ENCODE measurements around the gene TMEM41A. TPM values are rescaled to one million over a fixed set of nuclear protein-coding genes. Genes with fewer than 3 reads are reported as not detected.
"Not testable (repeated sequence)": the region's sequence is repeated elsewhere in the genome, so short reads cannot be mapped to it uniquely, and the experiment has no call there.

TMEM41A gene
- total RNA-seq, 2 donors from 2014 or later, result 15.2 to 17.0 TPM

DNA sequence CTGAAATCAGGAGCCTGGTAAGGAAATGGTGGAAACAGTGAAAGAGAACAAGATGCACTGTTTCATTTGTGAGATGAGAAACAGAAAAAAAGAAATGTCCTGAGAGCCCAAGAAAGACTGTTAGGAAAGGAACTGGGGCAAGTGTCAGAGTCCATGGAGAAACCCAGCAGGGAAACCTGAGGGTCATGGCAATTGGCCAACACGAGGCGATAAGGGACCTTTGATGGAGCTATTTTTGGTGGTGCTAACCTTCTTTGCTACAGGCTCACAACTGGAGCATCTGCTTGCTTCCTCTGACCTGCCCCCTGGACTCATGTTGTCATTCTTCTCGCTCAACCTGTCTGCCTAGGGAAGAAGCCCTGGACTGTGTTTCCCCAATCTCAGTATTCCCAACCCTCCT, 4.2 kb upstream of the TMEM41A start:
- ATAC-seq (no peak), DNase-seq (no peak)
- intact Hi-C loops (cut with DNase I, micrococcal nuclease), result no loop called here

DNA sequence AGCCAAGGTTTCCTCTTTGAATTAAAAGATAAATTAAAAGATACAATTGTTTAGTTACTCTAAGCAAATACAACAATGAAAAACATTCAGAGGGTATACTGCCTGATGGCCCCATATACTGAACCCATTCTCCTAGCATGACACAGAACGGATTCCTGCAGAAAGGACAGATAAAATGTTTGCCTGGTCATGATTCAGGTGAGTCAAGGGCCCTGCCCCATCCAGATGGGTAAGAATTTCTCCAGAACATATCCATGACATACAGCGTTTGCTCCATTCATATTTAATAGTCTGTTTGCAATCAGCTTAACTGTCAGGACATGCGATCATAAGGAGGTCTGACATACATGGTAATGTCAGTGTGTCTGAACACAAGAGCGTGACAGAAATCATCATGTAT, 8.6 kb downstream of the TMEM41A start:
- ATAC-seq (peak; percentile 7), DNase-seq (no peak)
- intact Hi-C loops (cut with DNase I, micrococcal nuclease), result no loop called here

DNA sequence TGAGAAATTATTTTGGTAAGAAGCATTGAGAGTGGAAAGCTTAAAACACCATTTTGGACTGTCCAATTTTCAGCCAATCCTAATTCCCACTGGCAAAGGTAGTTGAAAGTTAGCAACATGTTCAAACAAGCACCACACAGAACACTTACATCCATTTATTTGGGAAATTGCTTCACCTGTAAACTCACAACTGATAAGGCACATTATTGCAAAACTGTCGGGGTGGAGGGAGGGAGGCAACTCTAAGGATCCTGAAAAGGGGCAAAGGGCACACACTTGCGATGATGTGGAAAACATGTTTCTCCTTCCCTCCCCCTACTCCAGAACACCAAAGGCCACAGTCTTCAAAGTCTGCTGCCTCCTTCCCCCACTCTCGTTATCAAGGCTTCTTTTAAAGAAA, 9.4 kb downstream of the TMEM41A start:
- peak; percentile 84 for ATAC-seq
- DNase-seq, result no peak
- intact Hi-C loops (cut with DNase I, micrococcal nuclease), result no loop called here

DNA sequence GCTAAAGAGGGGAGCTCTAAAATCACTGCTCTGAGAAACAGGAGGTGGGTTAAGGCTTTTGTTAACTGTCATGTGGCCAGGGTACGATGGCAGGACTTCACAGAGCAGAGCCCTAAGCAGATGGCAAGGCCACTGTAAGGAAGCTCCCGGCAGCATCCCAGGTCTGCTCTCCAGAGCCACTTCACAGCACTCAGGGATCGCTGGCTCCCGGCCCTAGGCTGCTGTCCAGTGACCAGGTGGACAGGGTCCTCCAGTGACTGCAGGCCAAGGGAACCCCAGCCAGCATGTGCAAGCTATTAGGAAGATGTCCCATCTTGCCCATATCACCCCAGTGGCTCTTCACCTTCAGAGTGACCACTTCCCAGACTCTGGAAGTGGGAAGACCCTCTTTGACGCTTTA, 10.4 kb downstream of the TMEM41A start:
- intact Hi-C loops (cut with DNase I, micrococcal nuclease), result no loop called here
- no peak for ATAC-seq

DNA sequence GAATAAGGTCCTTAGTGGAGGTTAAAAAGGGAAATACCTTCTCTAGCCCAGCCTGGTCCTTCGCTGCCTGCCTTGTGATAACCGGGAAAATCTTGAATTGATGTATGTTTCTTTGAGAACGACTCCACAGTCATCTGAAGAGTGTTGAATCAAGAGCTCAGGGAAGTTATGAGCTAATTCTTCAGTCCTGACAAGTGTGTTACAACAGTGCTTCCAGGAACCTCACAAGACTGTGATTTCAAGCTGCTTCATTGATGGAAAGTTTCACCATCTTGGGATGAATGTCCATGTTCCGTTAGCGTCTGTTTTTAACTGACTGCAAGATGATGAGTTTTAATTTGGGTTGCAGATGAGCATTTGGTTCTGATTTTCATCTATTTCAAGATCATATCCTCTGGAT, 12.4 kb downstream of the TMEM41A start:
- ATAC-seq (no peak), DNase-seq (no peak)
- intact Hi-C loops (cut with DNase I, micrococcal nuclease), result no loop called here

More for the DNA sequence above, 10.4 kb downstream of the TMEM41A start:
- DNase-seq, result no peak

DNA sequence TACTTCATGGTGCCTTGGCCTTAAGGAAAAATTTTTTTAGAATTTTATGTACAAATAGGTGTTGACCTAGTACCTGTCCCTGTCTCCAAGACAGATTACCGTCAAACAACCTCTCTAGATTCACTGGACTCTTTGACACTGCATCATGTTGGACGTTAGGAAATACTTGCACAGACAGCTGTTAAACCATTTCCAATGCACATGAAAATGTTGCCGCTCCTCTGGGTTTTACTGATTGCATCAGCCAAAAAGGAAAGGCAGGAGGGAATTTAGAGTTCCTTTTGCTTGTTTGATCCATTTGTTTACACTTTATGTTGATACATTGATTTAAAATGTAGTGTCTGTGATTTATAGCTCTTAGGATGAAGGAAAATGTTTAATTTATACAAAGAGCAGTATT, 14.5 kb downstream of the TMEM41A start:
- DNase-seq (no peak), ATAC-seq (no peak)
- intact Hi-C loops (cut with DNase I, micrococcal nuclease), result no loop called here

DNA sequence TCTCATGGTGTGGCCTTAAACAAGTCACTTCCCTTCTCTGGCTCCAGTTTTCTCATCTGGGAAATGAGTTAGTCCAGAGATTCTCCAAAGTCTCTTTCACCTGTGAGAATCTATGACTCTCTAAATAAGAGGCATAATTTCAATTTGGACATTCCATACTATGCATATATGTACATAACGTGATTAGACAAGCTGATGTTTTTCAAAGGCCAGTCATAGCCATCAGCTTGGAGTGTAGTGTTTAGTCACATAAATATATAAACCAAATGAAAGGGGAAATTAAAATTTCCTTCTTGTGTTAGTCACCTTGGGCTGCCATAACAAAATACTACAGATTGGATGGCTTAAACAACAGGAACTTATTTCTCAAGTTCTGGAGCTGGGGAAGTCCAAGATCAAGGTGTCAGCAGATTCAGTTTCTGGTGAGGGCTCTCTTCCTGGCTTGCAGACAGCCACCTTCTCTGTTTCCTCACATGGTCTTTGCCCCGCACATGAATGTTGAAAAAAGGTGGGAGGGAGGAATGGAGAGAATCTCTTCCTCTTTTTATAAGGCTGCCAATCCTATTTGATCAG, 19.4 kb downstream of the TMEM41A start:
- DNase-seq (no peak), ATAC-seq (no peak)
- intact Hi-C loops (cut with DNase I, micrococcal nuclease), result no loop called here

DNA sequence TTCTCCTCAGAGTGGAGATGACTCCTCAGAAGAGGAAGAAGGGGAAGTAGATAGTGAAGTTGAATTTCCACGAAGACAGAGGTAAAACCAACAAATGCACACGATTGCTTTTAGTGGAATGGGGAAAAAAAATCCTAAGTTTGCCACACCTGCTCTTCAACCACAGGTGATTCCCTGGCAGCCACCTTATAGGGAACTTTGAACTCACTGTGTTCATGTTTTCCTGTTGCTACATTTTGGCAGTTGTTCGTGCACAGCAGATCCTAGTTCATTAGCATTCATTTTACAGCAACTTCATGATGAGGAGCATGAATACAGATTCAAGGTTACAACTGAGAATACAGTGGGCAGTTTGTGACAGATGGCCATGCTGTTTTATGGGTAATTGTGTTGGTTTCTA, 21.5 kb downstream of the TMEM41A start:
- intact Hi-C loops (cut with DNase I, micrococcal nuclease), result no loop called here
- peak; percentile 86 for ATAC-seq
- no peak for DNase-seq

DNA sequence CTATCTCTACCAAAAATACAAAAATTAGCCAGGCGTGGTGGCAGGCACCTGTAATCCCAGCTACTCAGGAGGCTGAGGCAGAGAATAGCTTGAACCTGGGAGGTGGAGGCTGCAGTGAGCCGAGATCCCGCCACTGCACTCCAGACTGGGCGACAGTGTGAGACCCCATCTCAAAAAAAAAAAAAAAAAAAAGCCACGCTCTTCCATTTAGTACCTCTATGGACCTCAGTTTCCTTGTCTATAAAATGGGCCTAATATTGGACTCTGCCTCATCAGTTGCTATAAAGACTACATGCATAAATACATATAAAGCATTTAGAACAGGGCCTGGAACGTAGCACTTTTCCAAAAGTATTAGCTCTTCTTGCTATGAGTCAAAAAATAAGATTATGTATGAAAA, 23.9 kb downstream of the TMEM41A start:
- ATAC-seq; intact Hi-C loops (cut with DNase I, micrococcal nuclease); DNase-seq: not testable (repeated sequence)

DNA sequence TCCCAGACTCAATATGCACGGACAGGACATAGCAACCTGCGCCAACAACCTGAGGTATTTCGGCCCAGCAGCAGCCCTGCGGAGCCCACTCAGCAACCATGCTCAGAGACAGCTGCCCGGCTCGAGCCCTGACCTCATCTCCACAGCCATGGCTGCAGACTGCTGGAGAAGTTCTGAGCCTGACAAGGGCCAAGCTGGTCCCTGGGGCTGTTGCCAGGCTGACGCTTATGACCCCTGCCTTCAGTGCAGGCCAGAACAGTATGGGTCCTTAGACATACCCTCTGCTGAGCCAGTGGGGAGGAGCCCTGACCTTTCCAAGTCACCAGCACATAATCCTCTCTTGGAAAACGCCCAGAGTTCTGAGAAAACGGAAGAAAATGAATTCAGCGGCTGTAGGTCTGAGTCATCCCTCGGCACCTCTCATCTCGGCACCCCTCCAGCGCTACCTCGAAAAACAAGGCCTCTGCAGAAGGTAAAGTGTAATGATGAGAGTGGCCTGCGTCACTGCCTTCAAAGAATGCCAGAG, 25.5 kb downstream of the TMEM41A start:
- ATAC-seq (no peak), DNase-seq (no peak)
- intact Hi-C loops (cut with DNase I, micrococcal nuclease), result no loop called here

DNA sequence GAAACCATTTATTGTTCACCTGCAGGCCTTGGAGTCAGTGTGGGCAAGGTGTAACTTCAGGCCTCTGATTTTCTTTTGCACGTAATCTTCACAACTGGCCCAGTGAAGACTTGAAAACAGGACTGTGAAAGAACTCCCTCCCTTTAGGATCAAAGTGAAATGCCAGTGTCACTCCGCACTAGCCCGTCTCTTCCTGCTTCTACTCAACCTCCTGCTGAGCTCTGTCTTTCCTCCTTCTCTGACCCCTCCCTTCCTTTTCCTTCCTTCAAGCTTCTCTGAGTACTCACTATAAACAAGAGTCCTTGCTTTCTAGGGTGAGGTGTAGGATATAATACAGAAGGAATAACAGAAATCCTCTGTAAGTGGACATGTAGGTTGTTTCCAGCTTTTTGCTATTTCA, 28.5 kb downstream of the TMEM41A start:
- intact Hi-C loops (cut with DNase I, micrococcal nuclease), result no loop called here
- DNase-seq, result no peak
- ATAC-seq, result peak; percentile 69

DNA sequence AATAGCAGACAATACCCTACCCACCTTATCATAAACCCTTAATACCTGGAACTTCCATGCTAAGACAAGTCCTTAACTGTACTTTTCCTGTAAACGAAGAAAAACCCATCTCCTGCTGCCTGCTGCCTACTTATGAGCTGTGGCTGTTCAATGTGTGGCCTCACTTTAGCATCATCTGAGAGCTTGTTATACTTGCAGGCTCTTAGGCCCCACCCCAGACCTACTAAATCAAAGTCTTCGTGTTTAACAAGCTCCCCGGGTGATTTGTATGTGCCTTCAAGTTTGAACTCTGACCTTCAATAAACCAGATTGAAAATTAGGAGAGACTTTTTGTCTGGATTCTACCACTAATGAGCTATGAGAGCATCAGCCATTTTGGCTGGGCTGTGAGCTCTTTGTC, 29.3 kb downstream of the TMEM41A start:
- ATAC-seq (peak; percentile 64), DNase-seq (no peak)
- intact Hi-C loops (cut with DNase I, micrococcal nuclease), result no loop called here

DNA sequence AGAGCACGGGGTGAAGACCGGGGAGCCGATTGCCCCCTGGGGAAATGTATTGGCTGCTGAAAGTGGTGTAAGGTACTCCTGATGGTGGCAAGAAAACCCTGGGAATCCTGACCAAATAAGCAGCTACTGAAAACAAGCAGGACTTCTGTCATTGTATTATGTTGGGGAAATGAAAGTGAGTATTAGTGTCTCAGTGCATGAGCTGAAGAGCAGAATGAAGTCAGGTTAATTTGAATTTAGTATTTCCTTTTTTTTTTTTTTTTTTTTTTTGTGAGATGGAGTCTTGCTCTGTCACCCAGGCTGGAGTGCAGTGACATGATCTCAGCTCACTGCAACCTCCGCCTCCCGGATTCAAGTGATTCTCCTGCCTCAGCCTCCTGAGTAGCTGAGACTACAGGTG, 32.7 kb downstream of the TMEM41A start:
- DNase-seq; intact Hi-C loops (cut with DNase I, micrococcal nuclease); ATAC-seq: not testable (repeated sequence)

DNA sequence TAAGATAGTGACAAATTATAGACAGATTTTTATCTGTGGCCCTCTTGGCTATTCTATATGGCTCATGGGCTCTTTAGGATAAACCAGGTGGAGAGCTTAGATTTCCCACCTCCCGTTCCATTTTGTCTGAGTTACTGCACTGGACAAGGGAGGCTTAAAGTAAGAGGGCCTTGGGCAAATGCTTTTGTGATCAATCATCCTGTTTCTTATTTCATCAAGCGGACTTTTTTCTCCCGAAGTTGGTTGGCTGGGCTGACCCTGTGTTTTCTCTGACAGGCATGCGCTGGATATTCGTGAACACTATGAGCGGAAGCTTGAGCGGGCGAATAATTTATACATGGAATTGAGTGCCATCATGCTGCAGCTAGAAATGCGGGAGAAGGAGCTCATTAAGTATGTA, 33.4 kb downstream of the TMEM41A start:
- ATAC-seq, result no peak
- DNase-seq, result no peak
- intact Hi-C loops (cut with DNase I, micrococcal nuclease), result no loop called here

DNA sequence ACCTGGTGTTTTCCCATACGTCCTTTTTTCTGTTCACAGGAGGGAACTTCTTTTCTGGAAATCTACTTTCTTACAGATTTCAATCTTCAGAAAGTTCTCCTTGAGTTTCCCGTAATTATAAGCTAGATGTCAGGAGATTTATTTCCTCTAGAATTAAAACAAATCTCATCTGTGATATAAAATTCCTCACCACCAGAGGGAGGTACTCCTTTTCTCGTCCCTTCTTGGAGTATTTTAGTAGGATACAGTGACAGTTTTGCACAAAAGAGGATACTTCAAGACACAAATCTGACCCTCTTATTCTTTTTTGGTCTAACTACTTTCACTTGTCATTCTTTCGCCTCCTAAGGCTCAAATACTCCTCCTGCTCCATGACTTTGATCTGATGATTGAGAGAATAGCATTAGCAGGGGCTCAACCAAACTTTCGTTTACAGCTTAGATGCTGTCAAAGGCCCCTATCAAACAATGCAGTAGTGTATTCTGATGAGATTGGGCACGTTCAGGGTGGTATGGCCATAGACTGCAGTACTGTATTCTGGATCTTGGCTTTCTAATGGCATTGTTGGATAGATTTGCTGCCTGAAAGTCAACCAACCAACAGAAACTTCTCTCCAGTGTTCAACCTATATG, 38.0 kb downstream of the TMEM41A start:
- intact Hi-C loops (cut with DNase I, micrococcal nuclease), result no loop called here
- ATAC-seq (peak; percentile 57), DNase-seq (no peak)

DNA sequence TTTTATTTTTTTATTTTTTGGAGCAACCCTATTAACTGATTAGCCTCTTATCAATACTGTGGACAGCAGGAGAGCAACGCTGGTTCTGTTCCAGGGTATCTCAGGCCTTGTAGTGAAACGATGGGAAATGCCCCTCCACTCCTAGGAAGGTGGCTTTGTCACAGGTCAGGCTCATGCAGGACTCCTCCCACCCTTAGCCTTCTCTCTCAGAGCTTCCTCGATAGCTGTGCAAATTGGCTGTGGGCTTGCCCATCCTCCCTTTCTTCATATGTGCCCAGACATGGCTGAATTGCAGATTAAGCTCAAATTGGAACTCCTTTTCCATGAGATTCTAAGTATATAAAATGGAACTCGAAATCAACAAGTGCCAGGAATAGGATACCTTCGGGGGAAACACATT, 38.5 kb downstream of the TMEM41A start:
- DNase-seq, result no peak
- intact Hi-C loops (cut with DNase I, micrococcal nuclease), result no loop called here

DNA sequence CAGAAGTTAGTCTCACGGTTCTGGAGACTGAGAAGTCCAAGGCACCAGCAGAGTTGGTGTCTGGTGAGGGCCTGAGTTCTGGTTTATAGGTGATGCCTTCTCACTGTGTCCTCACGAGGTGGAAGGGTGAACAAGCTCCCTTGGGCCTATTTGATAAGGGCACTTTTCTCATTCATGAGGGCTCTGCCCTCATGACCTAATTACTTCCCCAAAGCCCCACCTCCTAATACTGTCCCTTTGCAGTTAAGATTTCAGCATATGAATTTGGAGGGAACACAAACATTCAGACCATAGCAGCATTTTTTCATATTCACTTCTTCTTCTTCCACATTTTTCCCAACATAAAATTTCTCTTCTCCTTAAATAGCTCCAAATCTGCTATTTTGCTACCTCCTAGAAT, 41.5 kb downstream of the TMEM41A start:
- DNase-seq (no peak), ATAC-seq (no peak)
- intact Hi-C loops (cut with DNase I, micrococcal nuclease), result no loop called here

More for the DNA sequence above, 38.5 kb downstream of the TMEM41A start:
- no peak for ATAC-seq

DNA sequence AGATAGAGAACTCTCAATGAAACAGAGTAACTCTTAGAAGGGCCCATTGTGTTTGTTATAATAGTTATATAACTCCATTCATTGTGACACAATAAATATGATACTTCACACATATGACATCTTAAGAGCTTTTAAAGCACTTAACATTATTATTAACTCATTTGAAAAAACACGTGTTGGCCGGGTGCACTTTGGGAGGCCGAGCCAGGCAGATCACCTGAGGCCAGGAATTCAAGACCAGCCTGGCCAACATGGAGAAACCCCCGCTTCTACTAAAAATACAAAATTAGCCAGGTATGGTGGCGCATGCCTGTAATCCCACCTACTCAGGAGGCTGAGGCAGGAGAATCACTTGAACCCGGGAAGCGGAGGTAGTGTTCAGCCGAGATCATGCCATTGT, 47.4 kb downstream of the TMEM41A start:
- DNase-seq, result not testable (repeated sequence)

DNA sequence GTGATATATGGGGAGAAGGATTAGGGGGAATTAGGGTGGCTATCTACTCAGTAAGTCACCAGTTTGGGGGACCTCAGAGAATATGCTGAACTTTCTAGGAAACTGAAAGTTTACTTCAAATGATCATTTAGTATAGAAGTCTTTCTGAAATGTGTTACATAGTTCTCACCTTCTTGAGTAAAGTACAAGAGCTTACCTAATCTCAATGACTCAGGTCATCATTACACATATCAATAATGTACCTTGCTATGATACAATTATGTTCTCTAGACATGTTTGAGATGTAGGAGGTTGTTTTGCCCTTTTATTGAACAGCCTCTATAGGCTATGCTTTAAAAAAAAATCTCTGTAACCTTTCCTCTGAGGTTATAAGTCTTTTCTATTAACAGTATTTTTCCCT, 50.7 kb downstream of the TMEM41A start:
- ATAC-seq (no peak), DNase-seq (no peak)
- intact Hi-C loops (cut with DNase I, micrococcal nuclease), result no loop called here

More for the DNA sequence above, 47.4 kb downstream of the TMEM41A start:
- ATAC-seq; intact Hi-C loops (cut with DNase I, micrococcal nuclease): not testable (repeated sequence)

DNA sequence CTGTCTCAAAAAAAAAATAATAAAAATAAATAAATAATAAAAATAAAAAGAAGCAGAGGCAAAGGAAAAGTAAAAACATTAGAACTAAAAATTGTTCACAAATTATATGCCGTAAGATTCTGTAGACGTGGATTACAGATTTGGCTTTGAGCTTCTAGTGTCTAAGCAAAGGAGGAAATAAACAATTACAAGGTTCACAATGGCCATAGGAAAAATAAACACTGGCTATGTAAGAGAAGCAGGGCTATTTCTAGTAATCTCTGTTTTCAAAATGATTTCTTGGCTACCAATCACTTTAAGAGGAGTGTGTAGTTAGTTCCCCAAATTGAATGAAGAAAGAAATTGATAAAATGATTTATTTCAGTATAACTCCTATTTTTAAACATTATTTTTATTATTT, 54.5 kb downstream of the TMEM41A start:
- intact Hi-C loops (cut with DNase I, micrococcal nuclease), result no loop called here
- ATAC-seq, result no peak

DNA sequence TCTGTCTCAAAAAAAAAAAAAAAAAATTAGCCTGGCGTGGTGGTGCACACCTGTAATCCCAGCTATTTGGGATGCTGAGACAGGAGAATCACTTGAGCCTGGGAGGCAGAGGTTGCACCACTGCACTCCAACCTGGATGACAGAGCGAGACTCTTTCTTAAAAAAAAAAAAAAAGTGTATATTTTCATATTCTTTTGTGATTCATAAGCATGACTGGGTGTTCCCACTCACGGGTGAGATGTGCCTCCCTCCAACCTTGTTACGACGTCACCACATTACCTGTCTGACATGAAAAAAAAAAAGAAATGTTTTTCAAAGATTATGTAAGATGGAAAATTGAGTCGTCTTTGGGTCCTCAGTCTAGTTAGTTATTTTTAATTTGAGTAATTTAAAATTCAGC, 56.8 kb downstream of the TMEM41A start:
- DNase-seq (no peak), ATAC-seq (no peak)
- intact Hi-C loops (cut with DNase I, micrococcal nuclease), result no loop called here

More for the DNA sequence above, 54.5 kb downstream of the TMEM41A start:
- DNase-seq, result no peak
